Parathyroid adenoma (tissue), 2 donors: Measurements from ENCODE around the gene NPTXR.

Experiments
- H2AFZ ChIP-seq: fragments of 300-600 bp; sonication (generic); one replicate; pipeline ENCODE4 v1.7.0; 2017; ENCODE audit warnings: antibody characterized with exemption, mild to moderate bottlenecking
- H3K27ac ChIP-seq: fragments of 300-600 bp; sonication (generic); one replicate; pipeline ENCODE4 v1.7.0; 2017
- H3K27me3 ChIP-seq: fragments of 300-600 bp; sonication (generic); one replicate; pipeline ENCODE4 v1.7.0; 2017; ENCODE audit warnings: low read length; ENCODE audit not compliant: control insufficient read depth, insufficient read depth
- H3K36me3 ChIP-seq: fragments of 300-600 bp; sonication (generic); one replicate; pipeline ENCODE4 v1.7.0; 2017; ENCODE audit warnings: low read length; ENCODE audit not compliant: control insufficient read depth, insufficient read depth
- H3K4me1 ChIP-seq: fragments of 300-600 bp; sonication (generic); one replicate; pipeline ENCODE4 v1.7.0; 2017; ENCODE audit warnings: control low read depth
- H3K4me2 ChIP-seq: fragments of 300-600 bp; sonication (generic); one replicate; pipeline ENCODE4 v1.7.0; 2017; ENCODE audit warnings: low read length
- H3K4me3 ChIP-seq: fragments of 300-600 bp; sonication (generic); one replicate; pipeline ENCODE4 v1.7.0; 2017; ENCODE audit warnings: low read depth, low read length
- H3K79me2 ChIP-seq: fragments of 300-600 bp; sonication (generic); one replicate; pipeline ENCODE4 v1.7.0; 2017; ENCODE audit warnings: control low read depth
- H3K9ac ChIP-seq: fragments of 300-600 bp; sonication (generic); one replicate; pipeline ENCODE4 v1.7.0; 2017; ENCODE audit warnings: mild to moderate bottlenecking
- H3K9me3 ChIP-seq: fragments of 300-600 bp; sonication (generic); one replicate; pipeline ENCODE4 v1.7.0; 2017; ENCODE audit warnings: low read length; ENCODE audit not compliant: control insufficient read depth
- TF ChIP-seq, protein P1 (sequence below): fragments of 300-600 bp; sonication (generic); IDR thresholded peaks from one replicate; pipeline ENCODE4 v1.7.0; 2017; ENCODE audit warnings: antibody characterized with exemption, mild to moderate bottlenecking
- donor health status: primary hyperparathyroidism.

The NPTXR gene

DNA sequence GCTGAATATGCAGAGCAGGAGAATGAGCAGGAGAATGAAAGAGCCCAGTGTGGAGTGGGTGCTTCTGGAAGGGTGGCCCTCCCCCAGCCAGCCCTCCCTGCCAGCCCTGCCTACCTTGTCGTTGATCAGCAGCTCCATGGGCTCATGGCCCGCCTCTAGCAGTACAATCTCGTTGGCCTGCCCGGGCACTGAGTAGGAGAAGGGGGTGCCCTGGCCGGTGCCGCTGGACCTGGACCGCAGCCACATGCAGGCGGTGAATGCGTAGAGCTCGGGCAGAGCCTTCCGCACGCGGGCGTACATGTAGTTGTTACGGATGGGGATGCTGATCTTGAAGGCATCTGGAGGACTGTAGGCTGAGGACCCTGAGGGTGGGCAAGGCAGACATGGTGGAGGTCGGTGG lies 17.4 kb downstream of the NPTXR start:
- Histone ChIP-seq H3K4me2 (no peak overlapping the region), H3K4me1 (no peaks in the 10 kb centered on the region), H3K9ac (no peak overlapping the region), H3K79me2 (no peaks in the 10 kb centered on the region), H3K27me3 (no peaks in the 10 kb centered on the region), H2AFZ (no peak overlapping the region), H3K36me3 (no peaks in the 10 kb centered on the region), H3K4me3 (no peak overlapping the region), H3K27ac (no peak overlapping the region), H3K9me3 (no peaks in the 10 kb centered on the region)
- TF ChIP-seq, protein P1, sequence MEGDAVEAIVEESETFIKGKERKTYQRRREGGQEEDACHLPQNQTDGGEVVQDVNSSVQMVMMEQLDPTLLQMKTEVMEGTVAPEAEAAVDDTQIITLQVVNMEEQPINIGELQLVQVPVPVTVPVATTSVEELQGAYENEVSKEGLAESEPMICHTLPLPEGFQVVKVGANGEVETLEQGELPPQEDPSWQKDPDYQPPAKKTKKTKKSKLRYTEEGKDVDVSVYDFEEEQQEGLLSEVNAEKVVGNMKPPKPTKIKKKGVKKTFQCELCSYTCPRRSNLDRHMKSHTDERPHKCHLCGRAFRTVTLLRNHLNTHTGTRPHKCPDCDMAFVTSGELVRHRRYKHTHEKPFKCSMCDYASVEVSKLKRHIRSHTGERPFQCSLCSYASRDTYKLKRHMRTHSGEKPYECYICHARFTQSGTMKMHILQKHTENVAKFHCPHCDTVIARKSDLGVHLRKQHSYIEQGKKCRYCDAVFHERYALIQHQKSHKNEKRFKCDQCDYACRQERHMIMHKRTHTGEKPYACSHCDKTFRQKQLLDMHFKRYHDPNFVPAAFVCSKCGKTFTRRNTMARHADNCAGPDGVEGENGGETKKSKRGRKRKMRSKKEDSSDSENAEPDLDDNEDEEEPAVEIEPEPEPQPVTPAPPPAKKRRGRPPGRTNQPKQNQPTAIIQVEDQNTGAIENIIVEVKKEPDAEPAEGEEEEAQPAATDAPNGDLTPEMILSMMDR: no peak

DNA sequence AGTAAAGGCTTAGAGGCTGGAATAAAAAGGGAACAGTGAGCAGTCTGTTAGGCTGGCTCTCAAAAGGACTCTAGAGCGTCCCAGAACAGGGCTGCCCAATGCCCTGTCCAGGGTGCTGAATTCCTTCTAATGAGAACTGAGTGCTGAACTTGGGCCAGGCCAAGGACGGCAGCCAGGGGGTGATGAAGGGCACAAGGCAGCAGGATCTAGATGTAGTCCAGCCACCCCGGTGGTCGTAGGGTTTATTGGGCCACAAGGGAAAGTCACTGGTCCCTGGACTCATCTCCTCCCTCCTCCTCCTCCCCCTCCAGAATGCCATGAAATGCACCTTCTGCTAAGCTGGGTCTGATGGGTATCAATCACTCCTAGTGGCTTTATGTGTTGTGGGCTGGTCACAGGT lies 19.2 kb downstream of the NPTXR start:
- Histone ChIP-seq H3K9ac (no peak overlapping the region), H3K36me3 (no peaks in the 10 kb centered on the region), H3K4me2 (no peak overlapping the region), H3K4me3 (no peak overlapping the region), H3K27ac (no peak overlapping the region), H3K27me3 (no peaks in the 10 kb centered on the region), H3K4me1 (no peaks in the 10 kb centered on the region), H2AFZ (no peak overlapping the region), H3K79me2 (no peaks in the 10 kb centered on the region), H3K9me3 (no peaks in the 10 kb centered on the region)
- TF ChIP-seq, protein P1: no peak

DNA sequence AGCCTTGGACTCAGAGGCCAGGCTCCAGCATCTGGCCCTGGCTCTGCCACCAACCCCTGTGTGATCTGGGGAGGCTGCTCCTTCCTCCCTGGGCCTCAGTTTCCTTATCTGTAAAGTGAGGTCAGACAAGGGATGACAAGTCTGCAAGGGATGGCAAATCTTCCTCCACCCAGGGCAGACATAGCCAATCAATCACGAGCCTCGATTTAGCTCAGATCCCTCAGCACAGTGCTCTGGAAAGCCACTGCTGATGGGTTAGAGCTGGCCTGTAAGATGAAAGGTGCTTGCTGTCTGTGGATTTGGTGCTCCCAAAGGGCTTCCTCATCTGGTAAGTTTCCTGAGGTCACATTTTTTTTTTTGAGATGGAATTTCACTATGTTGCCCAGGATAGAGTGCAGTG lies 20.2 kb downstream of the NPTXR start:
- Histone ChIP-seq H2AFZ (no peak overlapping the region), H3K27ac (no peak overlapping the region), H3K36me3 (no peaks in the 10 kb centered on the region), H3K4me3 (no peak overlapping the region), H3K9me3 (no peaks in the 10 kb centered on the region), H3K9ac (no peak overlapping the region), H3K4me1 (no peaks in the 10 kb centered on the region), H3K4me2 (no peak overlapping the region), H3K79me2 (no peaks in the 10 kb centered on the region), H3K27me3 (no peaks in the 10 kb centered on the region)
- TF ChIP-seq, protein P1: no peak

DNA sequence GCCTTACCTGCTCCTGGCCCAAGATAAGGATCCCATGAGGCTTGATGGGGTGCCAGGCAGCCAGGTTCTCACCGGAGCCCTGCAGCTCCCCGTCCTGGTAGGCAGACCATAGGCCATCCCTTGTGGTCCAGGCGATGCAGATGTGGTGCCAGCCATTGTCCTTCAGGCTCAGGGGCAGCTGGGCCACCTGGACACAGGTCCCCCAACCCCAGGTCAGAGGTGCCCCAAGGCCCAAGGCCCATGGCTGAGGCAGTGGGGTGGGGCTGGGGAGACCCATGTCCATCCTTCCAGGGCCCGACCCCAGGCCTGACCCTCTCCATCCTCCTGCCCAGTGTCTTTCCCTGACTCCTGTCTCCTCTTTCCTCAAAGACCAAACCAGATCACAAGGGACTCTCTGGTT lies 20.8 kb downstream of the NPTXR start:
- no peaks in the 10 kb centered on the region for H3K79me2 ChIP-seq
- no peaks in the 10 kb centered on the region for H3K9me3 ChIP-seq
- no peak overlapping the region for H3K4me3 ChIP-seq
- H3K36me3 ChIP-seq: no peaks in the 10 kb centered on the region
- no peaks in the 10 kb centered on the region for H3K27me3 ChIP-seq
- H2AFZ ChIP-seq: no peak overlapping the region
- TF ChIP-seq, protein P1: no peak
- H3K27ac ChIP-seq: no peak overlapping the region
- H3K4me1 ChIP-seq: no peaks in the 10 kb centered on the region
- H3K9ac ChIP-seq: no peak overlapping the region
- no peak overlapping the region for H3K4me2 ChIP-seq

DNA sequence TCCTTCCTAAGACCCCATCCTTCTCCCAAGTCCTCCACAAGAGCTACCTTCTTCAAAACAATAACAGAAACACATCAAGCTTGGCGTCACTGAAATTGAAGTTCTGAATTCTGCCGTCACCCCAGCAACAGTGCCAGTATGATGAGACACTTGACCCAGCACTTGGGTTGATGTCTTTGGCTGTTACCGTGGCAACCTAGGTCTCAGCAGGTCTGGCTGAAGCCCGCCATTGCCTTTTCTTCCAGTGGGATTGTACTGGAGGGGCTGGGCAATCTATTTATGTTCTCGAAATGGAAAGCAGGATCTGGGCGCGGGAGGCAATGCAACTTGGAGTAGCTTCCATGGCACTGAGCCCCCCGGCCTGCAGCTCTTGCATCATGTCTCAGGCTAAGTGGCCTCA lies 23.8 kb downstream of the NPTXR start:
- Histone ChIP-seq H3K4me2 (no peak overlapping the region), H3K79me2 (no peaks in the 10 kb centered on the region), H3K4me1 (no peaks in the 10 kb centered on the region), H3K9me3 (no peaks in the 10 kb centered on the region), H3K9ac (no peak overlapping the region), H3K27ac (no peak overlapping the region), H3K36me3 (no peaks in the 10 kb centered on the region), H3K27me3 (no peaks in the 10 kb centered on the region), H2AFZ (no peak overlapping the region), H3K4me3 (no peak overlapping the region)
- TF ChIP-seq, protein P1: no peak
